Naive thymus-derived CD4-positive, alpha-beta T cell (primary cell): ENCODE measurements around the gene TIGD4. TPM values are rescaled to one million over a fixed set of nuclear protein-coding genes. Genes with fewer than 3 reads are reported as not detected.

Experiments
- ATAC-seq: fragments of 150-1000 bp; cut with Tn5 transposase; 2 replicates; pipeline ENCODE4 v1.10.0; 2021; ENCODE audit warnings: mild to moderate bottlenecking, moderate library complexity
- CTCF ChIA-PET: fragments of 350-600 bp; sonication (Branson Sonifier 250); formaldehyde crosslinking; loops from one replicate; lab custom pipeline; 2021; ENCODE audit warnings: antibody characterized with exemption; lab: Charles Lee
- POLR2A ChIA-PET: fragments of 350-600 bp; sonication (Branson Sonifier 250); formaldehyde crosslinking; loops from one replicate; lab custom pipeline; 2021; ENCODE audit warnings: antibody characterized with exemption, inconsistent platforms; lab: Charles Lee
- DNase-seq, 9 donors: peaks; one replicate each; pipeline versions ENCODE4 v3.0.0 to v3.0.0-alpha.2; 2020 to 2022; ENCODE audit warnings: mixed read lengths in 1 of 9
- H3K27ac ChIP-seq: one replicate; pipeline ENCODE4 v1.7.0; 2013; ENCODE audit warnings: mild to moderate bottlenecking, low read depth, low read length, moderate library complexity
- H3K27me3 ChIP-seq, 2 donors: one replicate each; pipeline ENCODE4 v1.7.0; 2013; ENCODE audit warnings: low read length in 2 of 2, mild to moderate bottlenecking in 2 of 2, moderate library complexity in 2 of 2; ENCODE audit not compliant: control insufficient read depth in 2 of 2, insufficient read depth in 2 of 2
- H3K36me3 ChIP-seq, 3 experiments: 1 replicate in 2 of 3; 2 replicates in 1 of 3; pipeline ENCODE4 v1.7.0; 2013; ENCODE audit warnings: low read length in 3 of 3, mild to moderate bottlenecking in 3 of 3, moderate library complexity in 1 of 3; ENCODE audit not compliant: insufficient read depth in 3 of 3, control insufficient read depth in 2 of 3
- H3K4me1 ChIP-seq, 2 donors: one replicate each; pipeline ENCODE4 v1.7.0; 2013; ENCODE audit warnings: low read length in 2 of 2, mild to moderate bottlenecking in 2 of 2, moderate library complexity in 1 of 2; ENCODE audit not compliant: control insufficient read depth in 2 of 2, insufficient read depth in 2 of 2
- H3K4me3 ChIP-seq: 2 replicates; pipeline ENCODE4 v1.7.0; 2013; ENCODE audit warnings: mild to moderate bottlenecking, low read length
- H3K9me3 ChIP-seq, 3 experiments: 1 replicate in 2 of 3; 2 replicates in 1 of 3; pipeline ENCODE4 v1.7.0; 2013; ENCODE audit warnings: low read length in 3 of 3; ENCODE audit not compliant: control insufficient read depth in 2 of 3
- H3K27ac Mint-ChIP-seq, 9 donors: one replicate each; pipeline ENCODE4 v1.8.0; 2020 to 2022; ENCODE audit warnings: mixed read lengths in 9 of 9, mild to moderate bottlenecking in 8 of 9, moderate library complexity in 5 of 9, inconsistent platforms in 2 of 9
- H3K27me3 Mint-ChIP-seq, 5 donors: one replicate each; pipeline ENCODE4 v1.8.0; 2021 to 2022; ENCODE audit warnings: mixed read lengths in 5 of 5, mild to moderate bottlenecking in 1 of 5
- H3K36me3 Mint-ChIP-seq, 5 donors: one replicate each; pipeline ENCODE4 v1.8.0; 2020 to 2022; ENCODE audit warnings: mixed read lengths in 5 of 5, mild to moderate bottlenecking in 3 of 5, inconsistent platforms in 1 of 5
- H3K4me1 Mint-ChIP-seq, 7 donors: one replicate each; pipeline ENCODE4 v1.8.0; 2020 to 2022; ENCODE audit warnings: mixed read lengths in 7 of 7, mild to moderate bottlenecking in 3 of 7, inconsistent platforms in 1 of 7
- H3K4me3 Mint-ChIP-seq, 10 donors: one replicate each; pipeline ENCODE4 v1.8.0; 2020 to 2022; ENCODE audit warnings: mild to moderate bottlenecking in 10 of 10, mixed read lengths in 10 of 10, moderate library complexity in 6 of 10, inconsistent platforms in 2 of 10
- H3K9me3 Mint-ChIP-seq, 11 donors: one replicate each; pipeline ENCODE4 v1.8.0; 2020 to 2022; ENCODE audit warnings: mixed read lengths in 11 of 11, mild to moderate bottlenecking in 4 of 11, inconsistent platforms in 1 of 11, moderate library complexity in 1 of 11
- intact Hi-C, 2 donors: fragments of 100-400 bp; cut with micrococcal nuclease; formaldehyde crosslinking; loops; one replicate each; pipeline ENCODE4 v1.15.1; 2023
- polyA plus RNA-seq, 2 donors: library from polyadenylated mRNA; unstranded; fragments of 300-500 nt; fragmentation: Illumina TruSeq; gene quantifications; one replicate each; pipeline ENCODE4 v1.2.3, GENCODE V29; 2021
- total RNA-seq, 6 experiments: library from RNA in 5 of 6; stranded (reverse) in 5 of 6; gene quantifications; 1 replicate in 5 of 6; 2 replicates in 1 of 6; pipeline ENCODE4 v1.2.3 and lab custom pipeline; 2021 to 2026

The TIGD4 gene
- total and polyA plus RNA-seq, 7 experiments from 2014 or later, result 0.13 to 0.19 (median 0.15) TPM; not detected in 4

DNA sequence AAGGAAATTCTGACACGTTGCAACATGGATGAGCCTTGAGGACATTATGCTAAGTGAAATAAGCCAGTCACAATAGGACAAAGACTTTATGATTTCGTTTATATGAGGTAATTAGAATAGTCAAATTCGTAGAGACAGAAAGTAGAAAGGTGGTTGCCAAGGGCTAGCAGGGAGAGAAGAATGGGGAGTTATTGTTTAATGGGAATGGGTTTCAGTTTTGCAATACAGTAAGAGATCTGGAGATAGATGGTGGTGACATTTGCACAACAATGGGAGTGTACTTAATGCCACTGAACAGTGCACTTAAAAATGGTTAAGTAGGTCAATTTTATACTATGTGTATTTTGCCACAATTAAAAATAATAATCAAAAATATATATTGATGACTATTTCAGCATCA is 56.3 kb downstream of the TIGD4 start:
- no peak overlapping the region for H3K27ac Mint-ChIP-seq

DNA sequence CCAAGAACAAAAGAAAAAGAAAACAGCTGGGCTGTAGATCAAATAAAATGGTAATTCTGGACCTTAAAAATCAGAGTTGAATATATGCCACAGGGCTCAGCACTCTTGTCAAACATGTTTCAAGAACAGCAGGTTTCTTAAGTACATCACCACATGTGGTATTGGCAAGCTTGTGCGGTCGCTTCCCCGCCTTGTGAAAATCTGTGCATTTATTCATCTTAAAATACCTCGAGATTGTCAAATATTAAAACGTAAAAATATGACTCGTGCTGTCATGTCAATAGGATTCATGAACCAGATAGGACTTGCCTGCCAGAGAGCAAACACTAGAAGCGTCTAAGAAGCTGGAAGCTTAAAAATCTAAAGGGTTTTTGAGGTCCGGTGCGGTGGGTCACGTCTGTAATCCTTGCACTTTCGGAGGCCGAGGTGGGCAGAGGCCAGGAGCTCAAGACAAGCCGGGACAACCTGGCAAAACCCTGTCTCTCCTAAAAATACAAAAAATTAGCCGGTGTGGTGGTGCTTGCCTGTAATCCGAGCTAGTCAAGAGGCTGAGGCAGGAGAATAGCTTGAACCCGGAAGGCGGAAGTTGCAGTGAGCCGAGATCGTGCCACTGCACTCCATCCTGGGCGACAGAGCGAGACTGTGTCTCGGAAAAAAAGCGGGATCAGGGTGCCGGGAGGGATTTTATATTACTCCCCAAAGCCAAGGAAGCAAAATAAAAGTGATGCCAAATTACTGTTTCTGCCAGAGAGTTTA is 59.6 kb downstream of the TIGD4 start:
- Mint-ChIP-seq H3K4me3 (no peak overlapping the region), H3K9me3 (peaks cover 4 to 16% (median 10%) of the 10 kb centered on the region in 11 donors), H3K4me1 (no peaks in the 10 kb centered on the region), H3K27me3 (peaks cover 0 to 10% (median 5%) of the 10 kb centered on the region in 5 donors), H3K36me3 (peaks cover 0 to 7% (median 3%) of the 10 kb centered on the region in 5 donors), H3K27ac (no peak overlapping the region)
- DNase-seq, result no peak
- ChIA-PET CTCF (interaction anchor here (1.1 kb wide), 1 partner anchor 16 kb away, joined by 3 read pairs; no protein-coding TSS in a partner anchor), POLR2A (interaction anchor here (0.5 kb wide), 1 partner anchor 1076 kb away, joined by 3 read pairs; no protein-coding TSS in a partner anchor)
- intact Hi-C loops, result no loop called here
- H3K4me1 ChIP-seq, result no peaks in the 10 kb centered on the region
- no peak overlapping the region for H3K4me3 ChIP-seq
- H3K27me3 ChIP-seq, result no peaks in the 10 kb centered on the region
- no peak for ATAC-seq
- H3K27ac ChIP-seq, result no peak overlapping the region
- H3K9me3 ChIP-seq, result no peaks in the 10 kb centered on the region
- no peaks in the 10 kb centered on the region for H3K36me3 ChIP-seq

More for the DNA sequence above, 56.3 kb downstream of the TIGD4 start:
- no peak overlapping the region for H3K4me3 Mint-ChIP-seq
- CTCF ChIA-PET, result no interaction called here
- no peak for ATAC-seq
- H3K9me3 ChIP-seq, result no peaks in the 10 kb centered on the region
- peaks cover 0 to 2% (median 0%) of the 10 kb centered on the region in 11 donors for H3K9me3 Mint-ChIP-seq
- H3K27me3 Mint-ChIP-seq, result peaks cover 0 to 12% (median 8%) of the 10 kb centered on the region in 5 donors
- no peaks in the 10 kb centered on the region for H3K4me1 ChIP-seq
- no peak for DNase-seq
- no peak overlapping the region for H3K27ac ChIP-seq
- POLR2A ChIA-PET, result no interaction called here
- no peak overlapping the region for H3K4me3 ChIP-seq
- no peaks in the 10 kb centered on the region for H3K36me3 ChIP-seq
- no peaks in the 10 kb centered on the region for H3K4me1 Mint-ChIP-seq
- H3K27me3 ChIP-seq, result no peaks in the 10 kb centered on the region
- H3K36me3 Mint-ChIP-seq, result peaks cover 0 to 3% (median 0%) of the 10 kb centered on the region in 5 donors
- intact Hi-C loops, result no loop called here

Other genes starting within 250 kb of the TIGD4 start
- gene FBXW7, start 243.6 kb downstream of the TIGD4 start, total RNA-seq, result 100 to 1,000 TPM in 4 of 5 experiments, 10 to 100 TPM in 1; 57.5 to 139 (median 116) TPM
- gene FBXW7, start 243.6 kb downstream of the TIGD4 start, polyA plus RNA-seq, result 10 to 100 TPM; 40.4 to 50.5 TPM
- 10 to 100 TPM; 21.3 to 46.8 (median 36.9) TPM for gene TMEM154, start 99.7 kb downstream of the TIGD4 start, total RNA-seq
- 10 to 100 TPM; 27.3 to 44.1 TPM for gene TMEM154, start 99.7 kb downstream of the TIGD4 start, polyA plus RNA-seq
- gene ARFIP1, start 224 bp upstream of the TIGD4 start, total RNA-seq, result 10 to 100 TPM in 4 of 5 experiments, 1 to 10 TPM in 1; 5.1 to 20.2 (median 15.1) TPM
- gene ARFIP1, start 224 bp upstream of the TIGD4 start, polyA plus RNA-seq, result 10 to 100 TPM; 11.9 to 17.2 TPM
- gene FHDC1, start 156.6 kb upstream of the TIGD4 start, total RNA-seq, result under 1 TPM; 0.05 to 0.19 (median 0.10) TPM
- gene FHDC1, start 156.6 kb upstream of the TIGD4 start, polyA plus RNA-seq, result under 1 TPM in 1 of 2 donors, not detected in 1; 0.04 TPM